HG03196 (cell line): ENCODE results near the gene LRRTM4.
A peak's percentile ranks its signal among the peaks of the same experiment; 100 is the strongest.

ENCODE experiments used
- ATAC-seq: cut with Tn5 transposase; IDR thresholded peaks from one replicate; pipeline ENCODE4 v1.9.1; 2021; ENCODE audit not compliant: unreplicated experiment

Gene LRRTM4

DNA sequence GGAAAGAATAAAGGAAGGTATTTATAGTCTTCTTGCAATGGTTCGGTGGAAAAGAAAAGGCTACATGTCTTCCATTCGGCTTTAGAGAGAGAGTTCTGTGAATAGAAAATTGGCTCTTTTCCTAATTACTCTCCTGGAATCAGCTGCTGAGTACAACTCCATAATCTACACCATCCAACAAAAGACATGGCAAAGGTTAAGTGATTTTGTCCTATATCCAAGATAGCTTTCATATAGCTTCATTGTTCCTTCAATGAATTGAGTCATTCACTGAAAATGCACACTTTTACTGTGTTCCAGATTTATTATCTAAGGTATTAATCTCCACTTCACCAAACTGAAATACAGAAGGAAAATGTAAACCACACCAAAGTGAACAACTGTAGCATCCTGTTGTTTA, 514.5 kb downstream of the LRRTM4 start:
- ATAC-seq, result no peak

GRCh38 chr2:77005522-77005921, 516.7 kb downstream of the LRRTM4 start:
- no peak for ATAC-seq

DNA sequence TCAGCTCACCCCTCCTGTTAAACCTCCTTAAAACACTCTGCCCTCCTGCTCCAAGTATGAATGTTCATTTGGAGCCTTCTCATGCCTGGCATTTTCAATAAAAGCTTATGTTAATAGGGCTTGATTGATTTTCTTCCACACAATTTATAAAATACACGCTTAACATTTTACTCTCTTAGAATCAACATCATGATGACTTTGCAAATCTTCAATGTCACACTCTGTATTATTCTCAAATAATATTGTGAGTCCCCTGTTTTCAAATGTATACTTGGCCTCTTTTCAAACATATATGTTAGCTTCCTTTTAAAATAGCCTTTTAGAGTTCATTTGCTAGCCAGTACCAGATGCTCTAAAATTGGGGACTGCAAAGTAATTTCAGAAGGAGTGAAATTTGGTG, 520.3 kb downstream of the LRRTM4 start:
- no peak for ATAC-seq

DNA sequence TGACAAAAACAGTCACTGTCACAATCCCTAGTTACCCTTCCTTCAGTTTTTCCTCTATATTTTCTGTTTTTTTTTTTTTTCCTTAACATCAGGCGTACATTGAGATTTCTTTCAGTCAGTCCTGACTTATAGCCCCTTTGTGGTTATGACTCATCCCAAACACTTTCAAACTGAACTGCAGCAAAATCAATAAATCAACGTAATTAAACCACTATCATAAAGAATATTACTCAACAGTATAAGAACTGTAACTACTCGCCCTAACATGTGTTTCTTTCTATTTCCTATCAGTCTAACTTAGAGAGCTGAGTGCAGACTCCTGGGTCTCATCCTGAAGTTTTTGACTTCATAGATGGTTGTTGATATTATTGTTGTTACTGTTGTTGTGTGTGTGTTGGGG, 523.5 kb downstream of the LRRTM4 start:
- no peak for ATAC-seq

DNA sequence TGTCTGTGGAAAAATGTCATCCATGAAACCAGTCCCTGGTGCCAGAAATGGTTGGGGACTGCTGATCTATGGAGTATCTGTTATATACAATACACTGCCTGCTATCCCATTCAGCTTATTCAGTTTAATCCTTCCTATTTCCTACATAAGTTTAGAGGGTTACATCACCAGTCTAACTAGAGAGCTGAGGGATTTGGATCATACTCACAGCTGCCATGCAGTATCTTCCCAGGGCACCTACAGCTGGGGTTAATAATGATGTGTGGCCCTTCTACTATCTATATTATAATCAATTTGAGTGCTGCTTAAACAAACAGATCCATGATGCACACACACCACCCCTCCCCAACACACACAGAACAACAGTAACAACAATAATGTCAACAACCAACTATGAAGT, 524.0 kb downstream of the LRRTM4 start:
- no peak for ATAC-seq

- ATAC-seq, result no peak
Observed at GRCh38 chr2:76997296-76997695, 524.9 kb downstream of the LRRTM4 start.

- no peak for ATAC-seq
Observed at GRCh38 chr2:76985387-76986136, 536.6 kb downstream of the LRRTM4 start.

DNA sequence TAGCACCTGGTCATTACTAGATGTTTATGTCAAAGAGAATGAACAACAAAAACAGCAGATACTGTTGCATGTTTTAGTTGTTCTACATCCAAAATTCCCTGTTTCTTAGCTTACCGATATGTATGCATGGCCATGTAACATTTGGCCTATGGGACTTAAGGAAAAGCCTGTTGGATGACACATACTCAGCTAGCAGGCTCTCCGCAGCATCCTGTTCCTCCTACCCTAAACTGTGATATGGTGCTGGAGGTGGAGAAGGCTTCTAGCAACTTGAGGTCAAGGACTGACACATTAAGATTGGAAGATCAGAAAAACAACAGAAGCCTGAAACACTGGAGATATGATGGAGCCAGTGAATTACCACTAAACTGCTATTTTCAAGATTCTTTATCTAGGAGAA, 537.8 kb downstream of the LRRTM4 start:
- ATAC-seq, result no peak

DNA sequence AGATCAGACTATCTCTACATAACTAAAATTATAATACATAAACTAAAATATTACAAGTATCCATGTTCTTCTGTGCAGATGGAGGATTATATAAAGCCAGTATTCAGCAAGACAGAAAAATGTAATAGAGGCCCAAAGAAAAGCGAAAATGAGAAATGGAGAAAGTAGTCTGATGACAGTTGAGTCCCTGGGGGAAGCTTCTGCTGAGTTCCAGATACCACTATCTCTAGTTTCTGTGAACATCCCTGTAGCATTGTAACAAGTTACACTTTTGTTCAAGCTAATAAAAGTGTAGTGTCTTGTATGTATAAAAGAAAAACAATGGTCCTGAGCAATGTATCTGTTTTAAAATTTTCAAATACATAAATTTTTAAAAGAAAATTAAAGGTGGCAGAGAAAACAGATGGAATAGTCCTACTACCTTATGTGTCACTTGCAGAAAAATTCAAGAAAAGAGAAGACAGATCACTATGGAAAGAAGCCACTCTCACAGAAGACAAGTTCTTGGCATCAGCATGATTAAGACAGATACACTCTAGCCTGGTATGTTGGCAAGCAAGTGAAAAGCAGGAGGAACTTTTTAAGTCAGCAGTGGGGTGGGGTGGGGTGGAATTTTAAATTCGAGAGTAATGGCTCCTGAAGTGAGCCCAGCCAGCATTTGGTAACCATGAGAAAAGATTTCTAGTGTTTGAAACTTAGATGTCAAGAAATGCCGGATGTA, 541.9 kb downstream of the LRRTM4 start:
- ATAC-seq, result no peak

GRCh38 chr2:76977846-76978727, 544.1 kb downstream of the LRRTM4 start:
- ATAC-seq, result no peak

DNA sequence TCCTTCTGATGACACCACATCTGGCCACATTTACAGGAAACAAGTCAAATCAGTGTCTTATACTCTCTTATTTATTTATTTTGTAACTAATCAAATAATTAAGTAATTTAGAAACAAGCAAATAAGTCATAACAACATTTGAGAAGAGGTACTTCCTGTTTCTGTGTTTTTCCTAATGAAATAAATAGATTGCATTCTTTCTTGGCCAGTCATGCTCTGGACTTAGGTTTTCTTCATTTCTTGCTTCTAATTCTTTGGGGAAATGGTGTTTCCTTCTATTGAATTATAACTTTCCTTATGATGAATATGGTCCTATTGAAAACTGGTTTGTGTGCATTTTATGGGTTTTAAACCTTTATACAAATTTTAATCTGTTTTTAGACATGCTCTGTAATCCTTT, 546.4 kb downstream of the LRRTM4 start:
- ATAC-seq, result no peak

- no peak for ATAC-seq
Observed at GRCh38 chr2:76973610-76974009, 548.6 kb downstream of the LRRTM4 start.

DNA sequence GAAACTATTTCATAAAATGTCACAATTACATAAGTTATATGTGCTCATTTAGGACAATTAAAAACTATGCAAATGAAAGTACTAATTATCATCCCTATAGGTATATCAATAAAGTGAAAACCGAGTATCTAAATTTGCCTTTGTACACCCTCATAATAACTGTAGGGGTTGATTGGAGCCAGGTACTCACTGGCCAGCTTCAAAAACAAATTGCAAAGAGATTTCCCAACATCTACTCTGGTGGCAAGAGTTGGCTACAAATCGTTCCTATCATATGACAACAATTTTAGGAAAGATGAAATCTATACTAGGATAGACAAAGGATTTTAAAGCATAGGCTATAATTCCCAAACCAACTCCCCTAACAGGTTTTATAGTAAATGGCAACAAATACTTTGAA, 556.4 kb downstream of the LRRTM4 start:
- no peak for ATAC-seq

- ATAC-seq, result no peak
Observed at GRCh38 chr2:76958749-76959148, 563.4 kb downstream of the LRRTM4 start.

- ATAC-seq, result peak; percentile 68
Observed at GRCh38 chr2:76953733-76954347, 568.3 kb downstream of the LRRTM4 start.

DNA sequence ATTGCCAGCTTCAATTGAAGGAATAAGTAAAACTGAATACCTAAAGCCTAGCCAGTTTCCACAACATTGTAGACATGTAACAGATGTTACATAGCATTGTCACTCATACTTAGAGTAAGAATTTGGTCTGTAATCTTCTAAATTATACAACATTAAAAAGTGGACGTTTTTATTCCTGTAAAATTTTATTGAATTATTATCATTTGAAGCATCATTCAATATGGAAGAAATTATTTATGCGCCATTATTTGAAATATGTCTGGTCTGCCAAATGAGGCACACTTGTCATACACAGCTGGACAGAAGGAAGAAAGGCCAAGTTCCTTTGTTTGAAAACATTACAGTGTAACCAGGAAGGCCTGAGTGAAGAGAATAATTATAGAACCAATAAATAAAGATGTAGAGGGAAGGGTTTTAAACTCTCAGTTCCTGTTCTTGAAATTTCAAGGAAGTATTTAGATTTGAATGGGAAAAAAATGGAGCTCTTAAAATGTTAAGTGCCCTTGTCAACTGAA, 575.5 kb downstream of the LRRTM4 start:
- no peak for ATAC-seq

GRCh38 chr2:76940559-76940958, 581.6 kb downstream of the LRRTM4 start:
- ATAC-seq, result no peak

GRCh38 chr2:76938153-76938552, 584.0 kb downstream of the LRRTM4 start:
- ATAC-seq, result no peak

DNA sequence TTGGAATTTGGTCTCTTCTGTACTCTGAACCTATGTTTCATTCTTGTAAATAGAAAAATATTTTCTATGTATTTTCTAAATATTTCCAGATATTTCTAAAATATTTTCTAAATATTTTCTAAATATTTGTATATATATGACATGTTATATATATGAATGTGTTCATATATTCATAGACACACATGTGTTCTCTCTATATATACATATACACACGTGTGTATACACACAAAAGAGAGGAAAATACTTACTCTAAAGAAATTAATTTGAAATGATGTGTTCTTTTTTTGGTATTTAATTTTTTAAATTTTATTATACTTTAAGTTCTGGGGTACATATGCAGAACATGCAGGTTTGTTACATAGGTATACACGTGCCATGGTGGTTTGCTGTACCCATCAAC, 589.6 kb downstream of the LRRTM4 start:
- ATAC-seq, result no peak

DNA sequence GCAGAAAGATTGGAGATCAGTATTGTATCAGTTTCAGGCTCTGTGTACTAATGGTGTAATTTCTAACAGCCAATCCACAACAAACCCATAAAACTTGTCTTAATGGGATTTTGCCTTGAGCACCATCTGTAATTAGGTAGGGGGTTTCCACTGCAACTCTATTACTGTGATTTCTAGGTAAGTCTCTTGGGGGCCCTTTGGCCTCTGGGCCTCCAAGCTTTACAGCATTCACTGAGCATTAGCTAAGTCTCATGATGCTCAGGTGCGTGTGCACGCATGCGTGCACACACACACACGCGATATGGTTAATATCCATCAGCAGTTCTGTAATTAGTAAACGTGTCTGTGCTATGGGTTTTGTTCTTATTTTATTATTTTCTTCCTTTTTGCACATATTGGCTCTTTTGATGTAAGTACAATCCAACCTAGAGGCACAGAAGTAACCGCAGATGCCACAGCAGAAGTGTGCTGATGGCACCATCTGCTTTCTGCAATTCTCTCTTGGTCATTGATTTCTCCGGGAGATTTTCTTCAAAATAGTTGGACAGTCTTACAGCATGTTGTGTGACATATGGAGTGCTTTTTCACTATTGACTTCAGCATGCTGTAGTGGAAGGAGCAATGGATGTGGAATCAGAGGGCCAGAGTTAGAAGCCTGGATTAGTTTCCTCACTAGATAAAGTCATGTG, 592.0 kb downstream of the LRRTM4 start:
- ATAC-seq, result no peak
